ENCODE results near the gene SNX22.
"Not testable (repeated sequence)": the region's sequence is repeated elsewhere in the genome, so short reads cannot be mapped to it uniquely, and the experiment has no call there.

SNX22 gene

DNA sequence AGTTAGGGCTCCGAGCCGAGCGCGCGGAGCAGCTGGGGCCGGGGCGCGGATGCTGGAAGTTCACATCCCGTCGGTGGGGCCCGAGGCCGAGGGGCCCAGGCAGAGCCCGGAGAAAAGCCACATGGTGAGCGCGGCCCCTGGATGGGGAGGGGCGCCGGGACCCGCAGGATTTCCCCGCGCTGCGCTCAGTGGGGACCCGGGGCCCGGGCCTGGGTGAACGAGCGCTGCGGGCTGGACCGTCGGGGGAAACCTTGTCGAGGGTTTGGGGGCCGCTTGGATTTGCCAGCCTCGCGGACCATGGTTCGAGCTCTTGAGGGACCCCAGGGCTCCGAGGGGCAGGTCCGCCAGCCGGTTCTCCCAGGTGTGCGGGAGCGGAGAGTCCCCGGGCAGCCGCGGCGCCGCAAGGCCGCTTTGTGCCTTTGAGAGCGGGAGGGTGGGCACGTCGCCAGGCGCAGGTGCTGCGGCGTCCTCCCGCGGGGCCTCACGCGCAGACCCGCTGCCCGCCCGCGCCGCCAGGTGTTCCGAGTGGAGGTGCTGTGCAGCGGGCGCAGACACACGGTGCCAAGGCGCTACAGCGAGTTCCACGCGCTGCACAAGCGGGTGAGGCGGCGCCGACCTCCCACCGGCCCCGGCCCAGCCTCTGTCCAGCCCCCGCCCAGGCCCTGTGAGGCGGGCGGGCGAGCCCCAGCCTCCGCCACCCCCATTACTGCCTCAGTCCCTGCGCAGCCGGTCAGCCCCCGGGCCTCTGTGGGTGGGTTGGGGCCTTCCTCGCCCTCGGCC is at the start of gene SNX22:
Gene SNX22 (plus strand): TSS at position 5 of the 780 bp plus-strand sequence. CDS start 45 bp downstream, at position 50.
- DNase-seq (ENCODE audit: low read depth) = no peak

DNA sequence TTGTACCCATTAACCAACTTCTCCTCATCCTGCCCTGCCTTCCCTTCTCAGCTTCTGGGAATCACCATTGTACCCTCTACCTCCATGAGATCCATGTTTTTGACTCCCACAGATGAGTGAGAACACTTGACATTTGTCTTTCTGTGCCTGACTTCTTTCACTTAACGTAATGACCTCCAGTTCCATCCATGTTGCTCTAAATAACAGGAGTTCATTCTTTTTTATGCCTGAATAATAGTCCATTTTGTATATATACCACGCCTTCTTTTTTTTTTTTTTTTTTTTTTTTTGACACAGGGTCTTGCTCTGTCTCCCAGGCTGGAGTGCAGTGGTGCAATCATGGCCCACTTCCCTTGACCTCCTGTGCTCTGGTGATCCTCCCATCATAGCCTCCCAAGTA is 49.0 kb upstream of the SNX22 start:
- DNase-seq (ENCODE audit: low read depth) = no peak

DNA sequence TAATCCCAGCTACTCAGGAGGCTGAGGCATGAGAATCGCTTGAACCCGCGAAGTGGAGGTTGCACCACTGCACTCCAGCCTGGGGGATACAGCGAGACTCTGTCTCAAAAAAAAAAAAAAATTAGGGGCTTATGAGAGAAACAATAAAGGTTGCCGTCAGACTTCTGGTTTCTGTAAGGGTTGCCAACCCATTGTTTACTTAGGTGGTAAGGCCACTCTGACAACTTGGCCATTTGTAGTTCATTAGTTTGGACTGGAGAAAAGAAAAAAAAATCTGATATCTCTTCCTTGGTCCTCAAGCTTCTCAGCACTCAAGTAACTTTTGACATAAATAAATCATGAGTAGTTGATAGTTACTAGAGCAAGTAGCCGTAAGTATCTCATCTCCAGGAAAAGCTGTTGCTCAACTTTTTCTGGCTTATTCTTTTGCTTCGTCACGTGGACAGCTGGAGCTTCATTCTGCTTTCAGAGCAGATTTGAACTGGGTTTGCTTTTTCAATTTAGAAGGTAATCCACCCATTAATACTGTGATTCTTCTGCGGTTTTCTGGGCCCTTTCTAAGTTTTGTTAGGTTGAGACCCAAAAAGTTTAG is 46.3 kb upstream of the SNX22 start:
- DNase-seq (ENCODE audit: low read depth) = no peak

DNA sequence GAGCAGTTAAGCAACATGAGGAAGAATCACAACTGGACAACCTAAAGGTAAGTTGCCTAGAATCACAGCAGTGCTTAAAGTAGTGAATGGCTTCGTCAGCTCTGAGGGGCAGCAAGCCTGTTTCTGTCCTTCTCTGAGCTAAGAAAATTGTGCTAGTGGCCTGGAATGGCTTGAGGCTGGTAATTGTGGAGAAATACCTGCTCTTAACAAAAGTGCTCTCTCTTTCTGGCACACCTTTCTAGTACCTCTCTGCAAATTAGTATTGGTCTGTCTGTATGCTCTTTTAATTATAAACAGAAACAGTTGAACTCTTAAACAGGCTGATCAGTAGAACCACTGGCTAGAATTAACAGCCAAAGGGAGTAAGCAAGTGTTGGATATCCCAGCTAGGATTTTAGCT is 44.2 kb upstream of the SNX22 start:
- DNase-seq (ENCODE audit: low read depth) = no peak

DNA sequence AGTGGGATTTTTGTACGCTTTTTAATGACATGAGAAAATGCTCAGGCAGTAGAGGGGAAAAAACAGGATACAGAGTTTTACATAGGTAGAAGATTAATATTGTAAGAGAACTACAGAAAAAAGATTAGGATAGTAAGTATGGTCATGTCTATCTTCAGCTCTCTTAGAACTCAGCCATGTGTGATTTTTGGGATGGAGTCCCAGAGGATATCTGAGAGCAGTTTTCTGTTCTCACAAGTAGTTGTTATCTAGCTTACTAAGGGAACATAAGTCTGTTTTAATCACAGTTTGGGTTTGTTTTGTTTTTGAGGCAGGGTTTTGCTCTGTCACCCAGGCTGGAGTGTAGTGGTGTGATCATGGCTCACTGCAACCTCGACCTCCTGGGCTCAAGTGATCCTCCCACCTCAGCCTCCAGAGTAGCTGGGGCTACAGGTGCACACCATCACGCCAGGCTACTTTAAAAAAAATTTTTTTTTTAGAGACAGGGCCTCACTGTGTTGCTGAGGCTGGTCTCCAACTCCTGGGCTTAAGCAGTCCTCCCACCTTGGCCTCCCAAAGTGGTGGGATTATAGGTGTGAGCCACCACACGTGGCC is 41.3 kb upstream of the SNX22 start:
- DNase-seq (ENCODE audit: low read depth) = not testable (repeated sequence)

DNA sequence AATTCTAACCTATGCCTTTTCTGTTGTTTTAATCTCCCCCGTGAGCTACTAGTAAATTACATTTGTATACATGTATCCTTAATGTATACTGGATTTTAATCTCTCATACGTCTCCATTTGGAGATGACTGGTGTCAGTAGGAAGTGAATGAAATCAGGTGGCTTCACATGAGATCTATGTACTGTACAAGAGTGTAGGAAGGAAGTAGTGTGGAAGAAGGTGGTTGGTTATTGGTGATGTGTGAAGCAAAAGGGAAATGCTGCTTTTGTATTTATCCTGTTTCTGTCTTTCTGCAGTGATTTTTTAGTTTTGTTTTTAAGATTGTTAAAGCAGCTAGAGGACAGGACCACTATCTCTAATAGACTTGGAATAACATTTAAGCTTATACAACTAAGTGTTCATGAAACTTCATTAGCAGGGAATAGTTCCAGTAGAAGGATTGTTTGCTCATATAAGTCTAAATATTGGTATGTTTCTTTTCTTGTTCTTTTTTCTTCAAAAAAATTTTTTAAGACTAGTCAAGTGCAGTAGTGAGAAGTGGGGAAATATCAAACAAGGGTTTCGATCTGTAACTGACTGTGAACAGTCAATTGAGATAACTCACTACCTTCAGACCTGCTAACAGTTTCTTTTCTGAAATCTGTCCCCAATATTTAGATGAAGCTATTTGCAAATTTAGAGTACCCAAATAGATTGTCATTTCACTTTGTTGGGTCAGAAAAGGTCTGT is 40.4 kb upstream of the SNX22 start:
- no peak for DNase-seq (ENCODE audit: low read depth)

DNA sequence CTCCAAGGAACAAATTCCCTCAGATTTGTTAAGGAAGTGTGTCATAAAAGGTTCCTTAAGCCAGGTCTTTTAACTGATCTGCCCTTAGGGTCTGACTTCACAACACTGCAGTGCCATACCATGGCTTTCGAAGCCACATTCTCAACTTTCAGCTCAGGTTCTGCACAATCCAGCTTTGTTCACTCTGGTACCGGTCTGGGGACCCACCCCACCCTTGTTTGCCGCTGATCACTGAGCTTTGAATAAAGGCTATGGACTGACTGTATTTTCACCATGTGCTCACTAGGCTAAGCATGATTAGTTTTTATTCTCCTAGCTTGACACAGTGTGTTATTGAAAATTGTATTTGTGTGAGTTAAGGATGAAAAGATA is 39.9 kb upstream of the SNX22 start:
- no peak for DNase-seq (ENCODE audit: low read depth)

DNA sequence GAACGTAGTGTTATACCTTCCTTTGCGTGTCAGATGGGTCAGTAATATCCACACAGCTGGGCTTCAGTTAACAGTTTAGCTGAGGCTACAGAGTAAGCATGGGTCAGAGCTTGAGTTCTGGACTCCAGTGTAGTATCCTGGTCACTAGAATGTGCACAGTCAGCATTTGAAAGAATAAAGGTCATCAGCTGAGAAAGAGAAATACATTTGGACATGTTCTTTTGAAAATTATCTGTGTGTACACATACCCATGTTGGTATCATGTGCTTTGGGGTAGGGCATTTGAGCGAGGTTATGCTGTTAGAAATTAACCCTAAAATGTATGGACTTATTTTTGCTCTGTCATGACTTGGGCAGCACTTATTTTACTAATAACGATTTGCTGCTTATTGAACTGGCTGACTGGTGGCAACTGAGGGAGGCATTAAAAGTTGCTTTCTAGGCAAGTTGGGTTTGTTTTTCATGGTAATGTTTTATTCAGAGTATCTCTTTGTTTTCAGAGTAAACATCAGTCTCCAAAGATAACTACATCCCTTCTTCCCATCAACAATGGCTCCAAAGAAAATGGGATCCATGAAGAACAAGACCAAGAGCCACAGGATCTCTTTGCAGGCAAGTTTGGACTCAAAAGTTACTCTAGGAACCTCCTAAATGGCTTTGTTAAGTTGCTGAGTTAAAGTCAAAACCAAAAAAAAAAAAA is 39.3 kb upstream of the SNX22 start:
- DNase-seq (ENCODE audit: low read depth) = no peak

DNA sequence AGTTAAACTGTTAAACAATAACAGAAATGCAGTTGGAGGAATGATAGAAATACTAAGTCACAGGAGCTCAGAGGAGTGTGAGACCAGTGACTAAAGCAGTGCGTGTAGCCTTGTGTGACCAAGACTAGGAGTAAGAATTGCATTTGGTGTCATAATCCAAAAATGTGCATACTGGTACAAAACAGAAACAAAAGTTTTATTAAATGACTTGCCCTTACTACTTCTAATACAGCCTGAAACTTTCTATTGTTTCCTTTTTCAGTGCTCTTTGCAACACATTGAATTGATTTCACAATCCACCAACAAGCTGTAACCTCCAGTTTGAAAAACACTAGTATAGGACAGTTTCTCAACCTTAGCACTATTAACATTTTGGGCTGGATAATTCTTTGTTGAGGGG is 38.6 kb upstream of the SNX22 start:
- DNase-seq (ENCODE audit: low read depth) = no peak

DNA sequence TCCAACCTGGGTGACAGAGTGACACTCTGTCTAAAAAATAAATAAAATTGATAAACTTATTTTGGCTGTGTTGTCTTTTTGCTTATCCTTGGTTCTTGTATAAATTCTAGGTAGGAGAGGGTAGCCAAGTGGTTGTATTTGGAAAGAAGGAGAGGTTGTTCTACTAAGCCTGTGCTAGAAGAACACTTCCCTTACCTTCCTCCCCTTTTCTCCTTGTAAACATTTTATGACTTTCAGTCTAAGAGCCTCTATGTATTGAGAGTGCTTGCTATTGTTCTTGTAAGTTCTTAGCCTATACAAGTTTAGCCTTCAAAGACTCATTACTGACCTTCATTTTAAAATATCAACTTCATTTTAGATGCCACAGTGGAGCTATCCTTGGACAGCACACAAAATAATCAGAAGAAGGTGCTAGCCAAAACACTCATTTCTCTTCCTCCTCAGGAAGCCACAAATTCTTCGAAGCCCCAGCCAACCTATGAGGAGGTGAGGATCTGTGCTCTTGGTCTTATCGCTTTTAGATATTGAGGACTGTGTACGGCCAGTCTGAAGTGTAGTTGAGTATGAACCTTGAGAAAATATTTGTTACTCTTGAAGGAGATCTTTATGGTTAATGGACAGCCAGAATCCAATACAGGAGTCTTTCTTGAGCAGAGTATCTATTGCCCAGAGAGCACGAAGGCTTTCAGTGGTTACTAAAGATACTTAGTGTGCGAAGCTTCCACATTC is 33.6 kb upstream of the SNX22 start:
- DNase-seq (ENCODE audit: low read depth) = no peak

DNA sequence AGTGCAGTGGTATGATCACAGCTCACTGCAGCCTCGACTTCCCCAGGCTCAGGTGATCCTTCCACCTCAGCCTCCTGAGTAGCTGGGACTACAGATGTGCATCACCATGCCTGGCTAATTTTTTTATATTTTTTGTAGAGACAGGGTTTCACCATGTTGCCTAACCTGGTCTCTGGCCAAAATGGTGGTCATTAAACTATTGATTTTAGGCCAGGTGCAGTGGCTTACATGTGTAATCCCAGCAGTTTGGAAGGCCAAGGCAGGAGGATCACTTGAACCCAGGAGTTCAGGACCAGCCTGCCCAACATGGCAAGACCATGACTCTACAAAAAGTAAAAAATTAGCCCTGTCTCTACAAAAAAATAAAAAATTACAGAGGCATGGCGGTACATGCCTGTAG is 31.2 kb upstream of the SNX22 start:
- DNase-seq (ENCODE audit: low read depth) = not testable (repeated sequence)

DNA sequence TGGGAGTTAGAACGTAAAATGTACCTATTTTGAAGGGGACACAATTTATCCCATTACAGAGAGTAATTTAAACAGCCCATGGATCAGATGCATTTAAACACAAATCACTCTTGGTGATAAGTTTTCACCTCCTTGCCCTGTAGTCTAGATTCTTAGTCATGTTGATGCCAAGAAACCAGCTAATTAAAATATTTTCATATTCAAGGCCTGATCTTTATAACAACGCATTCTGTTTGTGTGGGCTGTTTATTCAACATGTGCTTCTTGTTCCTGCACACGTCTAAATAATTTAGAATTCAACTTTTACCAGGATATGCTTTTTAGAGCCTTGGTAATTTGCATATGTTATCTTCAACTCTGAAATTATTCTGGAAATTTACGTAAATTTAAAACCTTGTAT is 29.9 kb upstream of the SNX22 start:
- DNase-seq (ENCODE audit: low read depth) = no peak

DNA sequence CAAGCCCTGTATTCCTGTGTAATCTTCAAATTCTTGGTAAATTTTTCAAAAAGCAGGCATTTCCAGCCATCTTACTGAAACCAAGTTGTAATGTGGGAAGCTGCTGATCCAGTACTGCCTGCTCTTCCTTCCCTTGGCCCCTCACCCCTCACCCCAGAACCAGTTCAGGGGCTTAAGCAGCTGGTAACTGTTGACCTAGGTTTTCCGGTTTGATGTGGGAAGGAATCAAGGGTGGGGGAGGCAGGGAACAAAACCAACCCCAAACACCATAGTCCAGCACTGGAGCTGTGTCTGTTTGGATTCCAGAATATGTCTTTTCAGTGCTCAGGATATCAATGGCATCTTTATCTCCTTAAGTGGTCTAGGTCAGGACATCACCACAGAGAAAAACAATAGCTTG is 29.1 kb upstream of the SNX22 start:
- no peak for DNase-seq (ENCODE audit: low read depth)

DNA sequence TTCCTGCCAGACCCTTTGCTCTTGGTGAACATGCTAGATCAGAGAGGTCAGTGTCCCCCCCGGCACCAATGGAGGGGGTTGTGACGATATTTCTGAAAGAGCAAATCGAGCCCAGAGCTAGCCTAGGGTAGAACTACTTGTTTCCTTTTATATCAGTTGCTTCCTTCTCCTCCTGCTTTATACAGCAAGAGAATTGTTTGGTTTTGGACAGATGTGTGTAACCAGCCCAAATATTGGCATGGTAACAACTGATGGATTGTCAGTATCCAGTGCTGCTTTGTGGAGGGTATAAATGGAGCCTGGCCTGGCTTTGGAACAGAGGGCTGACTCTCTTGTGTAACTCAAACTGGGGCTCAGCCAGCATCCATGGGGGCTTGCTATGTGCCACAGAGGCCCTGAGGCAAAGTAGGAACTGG is 28.6 kb upstream of the SNX22 start:
- no peak for DNase-seq (ENCODE audit: low read depth)

DNA sequence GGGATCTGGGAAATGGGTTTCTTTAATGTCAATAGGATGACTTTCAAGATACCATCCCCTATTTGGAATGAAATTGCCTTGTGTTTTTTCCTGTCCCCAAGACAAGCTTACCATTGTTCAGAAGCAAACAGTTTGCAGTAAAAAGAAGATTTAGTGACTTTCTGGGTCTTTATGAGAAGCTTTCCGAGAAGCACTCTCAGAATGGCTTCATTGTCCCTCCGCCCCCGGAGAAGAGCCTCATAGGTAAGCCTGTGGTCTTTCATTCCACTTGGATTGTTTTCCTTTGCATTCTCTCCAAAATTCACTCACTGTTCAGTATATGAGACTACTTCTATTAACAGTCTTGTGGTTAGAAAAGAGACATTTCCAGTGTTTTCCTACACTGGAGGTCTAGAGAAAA is 25.6 kb upstream of the SNX22 start:
- no peak for DNase-seq (ENCODE audit: low read depth)

DNA sequence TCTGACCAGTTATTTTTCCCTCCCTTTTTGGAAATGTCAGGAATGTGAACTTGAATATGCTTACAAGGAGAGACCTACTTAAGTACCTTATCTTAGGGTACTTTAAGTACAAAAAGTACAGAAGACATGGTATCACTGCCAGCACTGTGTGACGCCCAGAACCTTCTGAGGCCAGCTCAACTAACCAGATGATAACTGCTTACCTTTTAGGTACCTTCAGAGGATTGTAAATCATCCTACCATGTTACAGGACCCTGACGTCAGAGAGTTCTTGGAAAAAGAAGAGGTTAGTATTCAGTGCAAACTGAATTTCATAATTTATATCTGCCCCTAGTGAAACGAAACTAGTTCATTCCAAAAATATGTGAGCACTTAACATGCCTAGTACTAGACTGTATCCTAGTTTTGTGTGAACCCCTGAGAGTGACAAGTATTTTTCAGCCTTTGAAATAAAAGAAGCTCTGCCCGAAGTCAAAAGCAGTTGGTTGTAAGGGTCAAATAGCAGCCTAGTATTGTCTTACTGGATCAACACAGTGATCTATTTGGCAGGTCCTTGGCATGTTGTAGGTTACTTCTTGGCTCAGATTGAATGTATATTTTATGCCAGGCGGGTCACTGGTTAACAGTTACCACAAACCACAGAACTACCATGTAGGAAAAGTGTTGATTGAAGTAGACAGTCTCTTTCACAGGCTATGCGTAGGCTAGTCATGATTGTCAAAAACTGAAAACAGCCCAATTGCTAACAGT is 23.8 kb upstream of the SNX22 start:
- no peak for DNase-seq (ENCODE audit: low read depth)

DNA sequence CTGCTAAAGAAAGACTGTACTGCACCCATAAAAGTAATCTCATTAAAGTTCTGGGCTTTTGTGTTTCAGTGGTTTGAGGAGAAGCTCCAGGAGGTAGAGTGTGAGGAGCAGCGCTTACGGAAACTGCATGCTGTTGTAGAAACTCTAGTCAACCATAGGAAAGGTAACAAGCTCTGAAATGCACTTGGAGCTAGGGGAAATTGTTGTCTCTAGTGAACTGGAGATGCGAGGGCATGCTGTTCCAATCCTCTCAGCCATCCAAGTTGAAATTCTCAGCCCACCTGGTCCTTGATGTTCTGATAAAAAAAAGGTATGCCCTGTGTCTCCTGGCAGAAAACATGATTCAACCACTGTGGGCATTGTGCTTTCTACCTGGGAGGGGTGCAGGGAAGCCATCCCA is 21.4 kb upstream of the SNX22 start:
- no peak for DNase-seq (ENCODE audit: low read depth)

DNA sequence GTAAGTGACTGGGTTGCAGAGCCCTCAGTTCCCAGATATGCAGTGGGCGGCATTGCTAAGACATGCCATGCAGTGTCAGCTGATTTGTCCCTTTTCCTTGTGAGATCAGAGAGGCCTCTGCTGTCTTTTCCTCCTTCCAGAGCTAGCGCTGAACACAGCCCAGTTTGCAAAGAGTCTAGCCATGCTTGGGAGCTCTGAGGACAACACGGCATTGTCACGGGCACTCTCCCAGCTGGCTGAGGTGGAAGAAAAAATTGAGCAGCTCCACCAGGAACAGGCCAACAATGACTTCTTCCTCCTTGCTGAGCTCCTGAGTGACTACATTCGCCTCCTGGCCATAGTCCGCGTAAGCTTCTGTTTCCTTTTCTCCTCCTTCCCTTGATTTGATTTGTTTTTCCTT is 20.0 kb upstream of the SNX22 start:
- no peak for DNase-seq (ENCODE audit: low read depth)

DNA sequence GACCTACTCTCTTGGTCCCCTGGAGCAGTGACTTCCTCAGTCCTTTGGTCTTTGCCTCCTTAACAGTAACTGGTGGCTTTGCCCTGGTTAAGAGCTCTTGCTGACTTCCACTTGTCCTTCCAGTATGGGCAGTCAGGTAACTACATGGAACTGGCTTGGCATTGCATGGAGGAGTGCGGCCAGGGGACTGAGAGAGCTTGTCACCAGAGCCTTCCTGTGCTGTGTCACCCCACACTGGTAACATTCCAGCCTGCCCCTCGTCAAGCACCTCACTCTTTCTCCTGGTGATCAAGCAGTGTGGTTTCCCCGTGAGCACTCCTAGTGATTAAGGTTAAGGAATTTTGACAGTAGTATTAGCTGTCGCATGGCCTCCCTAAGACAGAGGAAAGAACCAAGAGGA is 19.3 kb upstream of the SNX22 start:
- no peak for DNase-seq (ENCODE audit: low read depth)

DNA sequence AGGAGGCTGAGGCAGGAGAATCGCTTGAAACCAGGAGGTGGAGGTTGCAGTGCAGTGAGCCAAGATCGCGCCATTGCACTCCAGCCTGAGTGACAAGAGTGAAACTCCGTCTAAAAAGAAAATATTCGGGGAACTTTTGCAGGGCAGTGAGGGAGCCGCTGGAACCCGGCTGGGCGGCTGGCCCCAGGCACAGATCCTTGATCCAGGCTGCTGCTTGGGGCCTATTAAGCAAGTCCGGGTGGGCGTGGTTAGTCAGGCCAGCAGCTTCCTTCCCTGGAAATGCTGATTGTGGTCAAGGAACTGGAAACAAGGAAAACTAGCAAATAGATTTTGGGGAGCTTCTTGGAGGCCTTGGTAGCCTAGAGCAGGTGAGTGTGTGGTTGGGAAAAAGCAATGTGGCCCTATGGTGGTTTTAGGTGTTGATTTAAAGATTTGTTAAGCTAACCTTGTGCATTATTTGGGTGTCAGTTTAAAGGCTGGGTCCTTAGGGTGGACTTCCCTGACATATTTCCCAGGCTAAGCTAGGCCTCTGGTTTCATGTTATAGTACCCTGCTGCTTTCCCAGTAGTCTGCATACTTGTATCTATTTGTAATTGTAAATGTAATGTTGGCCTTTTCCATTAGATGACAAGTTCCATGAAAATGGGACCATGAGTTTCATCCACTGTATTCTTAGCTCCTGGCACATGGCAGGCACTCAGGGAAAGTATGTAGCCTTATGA is 17.7 kb upstream of the SNX22 start:
- DNase-seq (ENCODE audit: low read depth) = no peak
